HG03175 (cell line): ENCODE data around the gene SMCO2.

ENCODE experiments used
- ATAC-seq: cut with Tn5 transposase; IDR thresholded peaks from one replicate; pipeline ENCODE4 v1.9.1; 2021; ENCODE audit warnings: mild to moderate bottlenecking, moderate library complexity; ENCODE audit not compliant: unreplicated experiment

Gene SMCO2

DNA sequence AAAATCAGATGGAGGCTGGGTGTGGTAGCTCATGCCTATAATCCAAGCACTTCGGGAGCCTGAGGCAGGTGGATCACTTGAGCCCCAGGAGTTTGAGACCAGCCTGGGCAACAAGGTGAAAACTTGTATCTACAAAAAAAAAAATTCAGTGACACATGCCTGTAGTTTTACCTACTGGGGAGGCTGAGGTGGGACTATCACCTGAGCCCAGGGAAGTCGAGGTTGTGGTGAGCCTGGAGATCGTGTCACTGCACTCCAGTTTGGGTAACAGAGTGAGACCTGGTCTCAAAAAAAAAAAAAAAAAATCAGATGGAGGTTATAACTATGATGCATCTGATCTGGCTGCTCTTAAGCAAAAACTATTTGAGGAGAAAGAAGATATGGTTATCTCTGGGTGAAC is 50.9 kb downstream of the SMCO2 start:
- ATAC-seq: no peak

- peak; percentile 56 for ATAC-seq
Measured at GRCh38 chr12:27498149-27498548, 51.6 kb downstream of the SMCO2 start.

GRCh38 chr12:27498761-27499160 is 52.2 kb downstream of the SMCO2 start:
- no peak for ATAC-seq

- ATAC-seq: no peak
Measured at GRCh38 chr12:27499377-27499776, 52.8 kb downstream of the SMCO2 start.

DNA sequence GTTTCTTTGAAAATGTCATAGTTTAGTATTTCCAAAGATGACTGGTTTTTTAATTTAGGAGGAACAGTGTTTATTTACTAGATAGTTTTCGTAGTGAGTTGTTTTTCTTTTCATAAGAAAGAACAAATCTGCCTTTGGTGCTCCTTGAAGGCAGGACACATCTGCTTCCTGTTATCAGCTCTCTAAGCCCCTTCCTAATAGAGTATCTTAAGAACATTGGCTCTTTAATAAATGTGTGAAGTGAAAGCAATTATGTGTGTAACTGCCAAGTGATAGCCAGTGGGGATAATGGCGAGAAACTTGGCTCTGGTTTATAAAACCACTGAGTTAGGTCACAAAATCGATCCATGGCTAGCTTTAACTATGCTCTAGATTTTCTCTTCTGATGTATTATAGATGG is 54.0 kb downstream of the SMCO2 start:
- ATAC-seq: no peak

DNA sequence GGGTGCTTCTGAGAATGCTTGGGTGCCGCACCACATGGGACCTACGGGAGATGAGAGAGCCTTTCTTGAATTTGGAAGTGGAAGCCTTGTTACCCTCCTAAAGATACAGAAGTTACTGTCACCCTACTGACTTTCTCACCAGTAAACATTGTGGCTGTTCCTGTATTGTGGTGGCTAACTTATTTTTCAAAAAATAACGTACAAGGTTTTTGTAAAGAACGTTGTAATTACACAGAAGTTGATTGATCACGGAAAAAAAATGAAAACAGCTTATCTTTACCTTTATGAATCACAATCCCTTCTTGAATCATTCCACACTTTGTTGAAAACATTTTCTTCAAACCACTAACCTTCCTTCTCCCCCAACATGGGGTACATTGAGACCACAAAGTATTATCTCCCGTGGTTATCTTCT is 55.5 kb downstream of the SMCO2 start:
- ATAC-seq: no peak

- ATAC-seq: no peak
Measured at GRCh38 chr12:27504507-27504906, 58.0 kb downstream of the SMCO2 start.

GRCh38 chr12:27505109-27505508 is 58.6 kb downstream of the SMCO2 start:
- ATAC-seq: no peak

DNA sequence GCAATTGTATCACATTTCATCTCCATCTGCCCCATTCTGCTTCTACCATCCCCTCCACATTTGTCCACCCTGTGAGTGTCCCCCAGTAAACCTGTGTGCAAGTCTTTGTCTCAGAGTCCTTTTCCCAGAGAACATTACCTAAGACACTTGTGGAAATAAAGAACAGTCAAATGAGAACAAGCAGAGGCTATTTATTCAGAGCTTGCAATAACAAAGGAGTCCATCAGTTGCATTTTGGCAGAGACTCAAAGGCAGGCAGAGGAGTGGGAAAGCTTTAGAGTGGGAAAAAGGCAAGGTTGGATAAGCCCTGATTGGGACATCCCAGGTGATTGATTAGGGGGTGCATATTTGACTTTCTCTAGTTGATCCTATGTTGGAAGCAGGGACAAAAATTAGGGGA is 59.2 kb downstream of the SMCO2 start:
- no peak for ATAC-seq

DNA sequence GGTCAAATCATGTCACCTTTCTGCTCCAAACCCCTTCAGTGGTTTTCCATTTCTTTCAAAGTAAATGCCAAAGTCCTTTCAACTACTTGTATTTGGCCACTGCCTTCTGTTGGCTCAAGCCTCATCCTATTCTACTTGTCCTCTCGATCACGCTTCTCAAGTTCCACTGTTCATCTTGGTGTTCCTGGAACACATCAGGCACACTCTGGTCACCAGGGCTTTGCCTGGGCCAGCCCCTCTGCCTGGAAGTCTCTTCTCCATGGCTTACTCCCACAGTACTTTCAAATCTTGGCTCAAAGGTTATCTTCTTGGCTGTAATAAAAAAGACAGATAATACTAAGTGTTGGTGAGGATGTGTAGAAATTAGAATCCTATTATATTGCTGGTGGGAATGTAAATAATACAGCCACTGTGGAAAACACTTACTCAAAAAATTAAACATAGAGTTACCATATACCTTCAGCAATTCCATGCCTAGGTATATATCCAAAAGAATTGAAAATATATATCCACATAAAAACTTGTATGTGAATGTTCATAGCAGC is 60.2 kb downstream of the SMCO2 start:
- no peak for ATAC-seq

DNA sequence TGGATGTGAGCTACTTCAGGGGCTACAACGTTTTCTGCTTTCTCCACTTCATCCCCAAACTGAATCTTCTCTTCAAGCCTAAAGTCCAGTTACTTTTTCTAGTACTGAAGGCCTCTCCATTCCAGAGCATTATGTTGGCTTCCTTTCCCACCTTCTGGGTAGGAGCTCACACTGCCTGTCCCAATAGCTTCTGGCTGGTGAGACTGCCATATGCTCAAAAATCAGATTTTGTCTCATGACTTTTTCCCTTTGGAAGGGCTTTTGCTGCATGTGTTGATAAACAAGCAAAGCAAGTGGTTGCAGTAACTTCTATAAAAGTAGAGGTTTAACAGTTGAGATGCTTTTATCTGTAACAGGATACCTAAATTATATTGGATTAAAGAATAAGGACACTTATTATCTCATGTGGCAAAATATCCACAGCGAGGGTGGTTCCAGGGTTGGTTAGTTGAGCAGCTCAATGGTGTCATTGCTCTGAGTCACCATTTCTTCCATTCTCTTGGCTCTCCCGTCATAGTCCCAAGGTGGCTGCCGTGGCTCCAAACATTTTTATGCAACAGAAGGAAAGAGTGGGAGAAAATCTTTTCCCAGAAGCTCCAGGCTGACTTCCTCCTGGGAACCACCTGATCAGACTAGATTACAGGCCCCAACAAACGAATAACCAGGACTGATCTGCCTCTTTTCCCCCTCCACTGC is 62.3 kb downstream of the SMCO2 start:
- no peak for ATAC-seq

DNA sequence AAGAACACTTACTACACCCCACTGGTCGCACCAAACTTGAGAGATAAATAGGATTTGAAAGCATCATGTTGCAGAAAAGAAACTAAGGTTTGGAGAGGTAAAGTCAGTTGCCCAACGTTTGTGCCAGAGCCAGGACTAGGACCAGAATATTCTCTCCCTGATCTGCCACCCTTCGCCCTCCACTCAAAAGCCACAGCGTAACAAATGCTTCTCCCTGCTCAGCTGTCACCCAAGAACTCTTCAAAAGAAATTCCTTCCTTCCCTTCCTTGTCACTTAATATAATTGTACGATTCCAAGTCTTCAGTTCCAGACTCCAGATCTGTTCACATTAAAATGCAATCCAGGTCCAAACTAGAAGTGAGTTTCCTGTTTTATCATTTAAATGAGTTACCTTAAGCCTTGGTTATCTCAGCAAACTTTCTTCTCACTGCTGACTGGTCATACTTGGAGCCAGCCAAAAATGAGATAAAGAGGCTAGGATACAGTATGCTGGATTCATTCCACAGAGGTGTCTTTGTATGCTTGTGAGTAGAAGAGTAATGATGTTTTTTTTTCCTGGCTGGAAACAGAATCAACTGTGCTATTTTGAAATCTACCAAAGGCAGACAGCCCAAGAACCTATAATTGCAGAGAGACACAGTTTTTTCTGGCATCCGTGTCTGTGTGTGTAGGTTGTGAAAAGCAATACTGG is 64.6 kb downstream of the SMCO2 start:
- no peak for ATAC-seq

GRCh38 chr12:27511723-27512045 is 65.1 kb downstream of the SMCO2 start:
- no peak for ATAC-seq

DNA sequence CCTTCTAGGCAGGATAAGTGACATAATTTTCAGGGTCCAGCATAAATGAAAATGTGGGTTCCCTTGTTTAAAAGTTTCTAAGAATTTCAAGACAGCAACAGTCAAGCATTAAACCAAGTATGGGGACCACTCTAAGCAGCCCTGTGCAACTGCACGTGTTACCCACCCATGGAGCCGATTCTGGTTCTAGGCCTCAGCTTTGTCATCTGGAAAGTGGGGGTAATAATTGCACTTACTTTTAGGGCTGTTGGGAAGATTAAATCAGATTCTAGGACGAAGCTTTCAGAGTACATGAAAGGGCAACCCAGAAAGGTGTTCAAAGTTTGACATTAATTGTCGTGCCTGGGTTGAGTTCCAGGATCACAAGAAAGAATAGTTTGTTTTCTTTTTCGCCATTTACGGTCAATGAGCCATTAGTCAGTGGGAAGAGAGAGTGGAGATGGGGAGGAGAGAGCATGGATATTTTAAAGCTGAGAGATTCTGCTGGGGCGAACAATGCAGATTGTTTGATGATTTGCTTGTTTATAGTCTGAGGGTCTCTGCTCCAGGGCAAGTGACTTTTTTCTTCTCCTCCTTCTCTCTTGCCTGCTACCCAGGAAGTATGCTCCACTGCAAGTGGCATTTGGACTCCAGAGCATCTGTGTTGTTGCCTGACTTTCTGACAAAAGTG is 66.8 kb downstream of the SMCO2 start:
- no peak for ATAC-seq

DNA sequence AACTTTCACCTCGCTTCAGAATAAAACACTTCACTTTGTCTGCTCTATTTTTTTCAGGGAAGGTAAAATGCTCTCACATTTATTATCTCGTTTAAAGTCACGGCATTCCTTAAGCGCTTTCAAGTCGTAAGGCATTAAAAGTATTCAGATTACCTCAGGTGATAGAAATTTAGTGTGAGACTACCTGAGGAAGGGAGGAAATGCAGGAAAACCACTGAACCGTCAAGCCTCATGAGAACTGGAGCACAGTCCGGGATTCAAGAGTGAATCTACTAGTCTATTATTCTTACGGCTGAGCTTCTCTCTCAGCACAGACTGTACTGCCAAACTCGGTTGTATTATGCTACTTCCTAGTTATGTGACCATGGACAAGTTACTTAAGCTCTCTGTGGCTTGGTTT is 69.1 kb downstream of the SMCO2 start:
- no peak for ATAC-seq

- ATAC-seq: no peak
Measured at GRCh38 chr12:27516625-27517024, 70.1 kb downstream of the SMCO2 start.

GRCh38 chr12:27517546-27517945 is 71.0 kb downstream of the SMCO2 start:
- ATAC-seq: no peak

DNA sequence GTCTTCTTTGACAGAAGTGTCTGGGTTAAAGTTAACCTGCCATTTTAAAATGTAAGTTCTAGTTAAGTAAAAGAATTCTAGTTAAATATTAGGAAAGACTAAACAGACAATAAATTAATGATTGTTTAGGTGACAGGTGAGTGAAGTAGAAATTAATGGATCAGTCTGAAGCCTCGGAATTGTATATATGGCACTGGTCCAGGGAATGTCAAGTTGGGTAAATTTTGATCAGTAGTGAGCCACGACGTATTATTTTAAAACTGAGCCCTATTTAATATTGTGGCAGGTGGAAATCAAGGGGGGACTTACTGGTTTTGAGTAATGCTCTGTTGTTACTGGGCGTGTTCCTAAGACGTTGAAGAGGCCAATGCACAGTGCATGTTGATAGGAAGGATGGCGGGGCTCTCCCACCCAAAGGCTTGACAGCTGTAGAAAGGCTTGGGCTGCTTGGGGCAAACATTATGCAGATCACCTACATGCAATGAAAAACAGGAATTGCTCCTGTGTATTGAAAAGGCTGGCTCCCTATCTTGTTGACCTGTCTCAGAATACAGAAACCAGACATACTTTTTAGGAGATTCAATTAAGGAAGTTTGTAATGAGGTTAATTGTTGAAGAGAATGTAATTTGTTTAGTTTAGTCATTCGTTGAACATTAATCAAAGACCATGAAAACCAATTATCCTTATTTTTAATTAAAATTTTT is 71.6 kb downstream of the SMCO2 start:
- no peak for ATAC-seq

GRCh38 chr12:27521066-27521465 is 74.5 kb downstream of the SMCO2 start:
- no peak for ATAC-seq

- no peak for ATAC-seq
Measured at GRCh38 chr12:27521981-27522380, 75.4 kb downstream of the SMCO2 start.

DNA sequence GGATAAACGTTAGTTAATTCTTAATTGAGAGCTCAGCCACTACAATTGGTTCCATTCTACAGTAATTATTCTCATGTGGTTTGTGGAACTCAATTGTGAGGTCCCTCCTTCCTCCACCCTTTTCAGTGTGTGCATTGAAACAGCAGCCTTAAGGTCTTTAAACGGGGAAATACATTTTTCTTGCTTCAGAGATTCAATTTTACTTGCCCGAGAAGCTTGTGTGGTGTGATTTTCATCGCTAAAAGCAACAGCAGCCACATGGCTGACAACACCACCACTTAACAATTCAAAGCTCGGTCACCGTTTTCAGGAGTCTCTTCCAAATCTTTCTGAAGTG is 76.7 kb downstream of the SMCO2 start:
- ATAC-seq: peak; percentile 10
